ENCODE measurements around the gene ZAP70.
A peak's percentile ranks its signal among the peaks of the same experiment; 100 is the strongest.

Gene ZAP70

DNA sequence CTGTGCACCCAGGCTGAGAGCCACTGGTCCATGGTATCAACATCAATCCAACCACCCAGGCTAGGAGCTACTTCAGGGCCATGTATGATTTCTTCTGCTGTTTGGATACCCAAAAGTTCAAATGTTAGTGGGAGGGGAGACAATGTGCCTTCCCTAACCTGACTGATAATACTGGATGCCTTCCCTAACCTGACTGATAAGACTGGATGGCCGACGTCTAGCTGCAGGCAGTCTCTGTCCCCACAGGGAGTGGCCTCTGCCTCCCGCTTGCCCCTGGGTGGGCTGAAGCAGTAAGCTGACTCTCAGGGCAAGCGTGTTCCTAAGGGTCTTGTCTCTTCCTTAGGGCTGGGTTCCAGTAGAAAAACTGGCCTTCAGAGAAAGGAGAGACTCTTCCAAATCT, 65.8 kb downstream of the ZAP70 start:
- no peak for DNase-seq (ENCODE audit: low read depth)
- Histone ChIP-seq H3K4me3 (ENCODE audit: low read length) (no peak overlapping the region), H3K36me3 (ENCODE audit: control insufficient read depth, insufficient read depth, low read length, severe bottlenecking) (peaks cover 17% of the 10 kb centered on the region), H3K4me1 (ENCODE audit: control insufficient read depth, insufficient read depth, low read length) (no peaks in the 10 kb centered on the region), H3K27me3 (replicated peaks; ENCODE audit: control insufficient read depth, insufficient read depth, low read length) (no peaks in the 10 kb centered on the region), H3K9me3 (ENCODE audit: control insufficient read depth, low read length) (no peaks in the 10 kb centered on the region), H3K9ac (ENCODE audit: low read length) (no peak overlapping the region)

DNA sequence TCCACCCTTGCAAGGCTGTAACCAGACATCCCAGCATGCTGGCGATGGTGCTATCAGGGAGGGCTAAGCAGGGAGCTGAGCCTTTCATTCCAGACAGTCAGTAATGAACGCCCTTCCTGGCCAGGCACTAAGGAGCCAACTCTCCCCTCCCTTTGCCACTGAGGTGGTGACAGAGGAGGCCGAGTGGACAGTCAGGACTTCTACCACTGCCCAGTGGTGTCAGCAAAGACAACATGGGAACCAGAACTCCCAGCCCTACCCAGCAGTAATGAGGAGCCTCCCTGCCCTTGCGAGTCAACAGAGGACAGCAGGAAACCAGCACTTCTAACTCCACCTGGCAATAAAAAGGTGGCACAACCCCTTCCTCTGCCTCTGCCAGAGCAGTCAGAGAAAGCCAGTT, 68.6 kb downstream of the ZAP70 start:
- DNase-seq (ENCODE audit: low read depth): no peak
- Histone ChIP-seq H3K27me3 (replicated peaks; ENCODE audit: control insufficient read depth, insufficient read depth, low read length) (no peaks in the 10 kb centered on the region), H3K36me3 (ENCODE audit: control insufficient read depth, insufficient read depth, low read length, severe bottlenecking) (no peaks in the 10 kb centered on the region), H3K4me3 (ENCODE audit: low read length) (no peak overlapping the region), H3K9me3 (ENCODE audit: control insufficient read depth, low read length) (no peaks in the 10 kb centered on the region), H3K4me1 (ENCODE audit: control insufficient read depth, insufficient read depth, low read length) (peaks cover 22% of the 10 kb centered on the region), H3K9ac (ENCODE audit: low read length) (no peak overlapping the region)

DNA sequence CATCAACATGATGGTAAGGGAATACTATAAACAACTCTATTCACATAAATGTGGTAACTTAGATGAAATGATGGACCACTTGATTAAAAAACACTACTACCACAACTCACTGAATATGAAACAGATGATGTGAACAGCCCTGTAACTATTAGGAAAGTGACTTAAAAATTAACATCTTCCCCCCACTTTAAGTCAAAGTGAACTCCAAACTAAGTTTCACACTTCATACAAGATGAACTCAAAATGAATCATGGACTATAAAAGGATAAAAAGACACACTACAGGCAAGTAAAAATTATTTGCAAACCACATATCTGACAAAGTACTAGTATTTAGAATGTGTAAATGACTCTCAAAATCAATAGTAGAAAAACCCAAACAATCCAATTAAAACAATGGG, 71.6 kb downstream of the ZAP70 start:
- no peaks in the 10 kb centered on the region for H3K9me3 ChIP-seq (ENCODE audit: control insufficient read depth, low read length)
- DNase-seq (ENCODE audit: low read depth): no peak
- peaks cover 22% of the 10 kb centered on the region for H3K4me1 ChIP-seq (ENCODE audit: control insufficient read depth, insufficient read depth, low read length)
- peaks cover 6% of the 10 kb centered on the region for H3K36me3 ChIP-seq (ENCODE audit: control insufficient read depth, insufficient read depth, low read length, severe bottlenecking)
- H3K9ac ChIP-seq (ENCODE audit: low read length): no peak overlapping the region
- no peak overlapping the region for H3K4me3 ChIP-seq (ENCODE audit: low read length)
- H3K27me3 ChIP-seq (replicated peaks; ENCODE audit: control insufficient read depth, insufficient read depth, low read length): no peaks in the 10 kb centered on the region

DNA sequence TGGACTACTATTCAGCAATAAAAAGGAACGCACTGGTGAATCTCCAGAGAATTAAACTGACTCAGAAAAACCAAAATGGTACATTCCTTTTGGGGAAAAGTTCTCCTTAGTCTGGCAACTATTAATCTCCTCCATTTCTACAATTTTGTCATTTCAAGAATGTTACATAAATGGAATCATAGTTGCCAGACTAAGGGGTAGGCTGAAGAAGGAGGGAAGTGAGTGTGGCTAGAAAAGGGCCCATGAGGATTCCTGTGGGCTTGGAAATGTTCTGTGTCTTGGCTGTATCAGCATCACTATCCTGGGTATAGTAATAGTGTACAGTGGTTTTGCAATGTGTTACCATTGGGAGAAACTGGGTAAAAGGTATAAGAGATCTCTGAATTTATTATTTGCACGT, 72.4 kb downstream of the ZAP70 start:
- no peaks in the 10 kb centered on the region for H3K9me3 ChIP-seq (ENCODE audit: control insufficient read depth, low read length)
- peak overlapping the region; percentile 68 for H3K9ac ChIP-seq (ENCODE audit: low read length)
- no peak for DNase-seq (ENCODE audit: low read depth)
- H3K4me1 ChIP-seq (ENCODE audit: control insufficient read depth, insufficient read depth, low read length): peaks cover 22% of the 10 kb centered on the region
- no peaks in the 10 kb centered on the region for H3K27me3 ChIP-seq (replicated peaks; ENCODE audit: control insufficient read depth, insufficient read depth, low read length)
- peak overlapping the region; percentile 26 for H3K4me3 ChIP-seq (ENCODE audit: low read length)
- H3K36me3 ChIP-seq (ENCODE audit: control insufficient read depth, insufficient read depth, low read length, severe bottlenecking): peaks cover 12% of the 10 kb centered on the region

DNA sequence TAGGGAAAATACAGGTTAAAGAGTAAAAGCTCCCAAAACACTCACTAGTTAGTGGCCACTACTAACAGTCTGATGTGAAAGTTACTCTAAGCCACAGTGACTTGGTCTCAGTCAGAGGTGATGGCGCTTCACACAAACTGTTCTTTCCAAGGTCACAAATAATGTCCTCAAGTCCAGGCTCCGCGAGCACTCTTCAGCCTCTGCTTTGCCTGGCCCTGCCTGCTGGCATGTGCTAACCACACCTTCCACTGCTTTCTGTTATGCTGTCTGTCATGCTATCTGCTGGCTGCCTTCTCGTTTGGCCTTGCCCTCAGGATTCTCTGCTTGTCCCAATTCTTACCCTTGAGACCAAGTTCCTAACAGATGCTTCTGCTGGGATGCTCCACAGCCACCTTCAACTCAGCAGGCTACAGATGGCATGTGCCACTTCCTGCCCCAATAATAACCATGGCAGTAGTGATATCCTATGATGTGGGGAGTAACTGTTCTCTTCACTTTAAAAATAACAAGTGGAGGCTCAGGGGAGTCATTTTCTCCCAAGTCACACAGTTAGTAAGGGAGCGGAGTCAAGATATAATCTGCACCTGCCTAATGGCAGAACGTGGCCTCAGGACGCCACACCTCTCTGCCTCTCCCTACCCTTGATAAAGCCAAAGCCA, 75.7 kb downstream of the ZAP70 start:
- no peaks in the 10 kb centered on the region for H3K9me3 ChIP-seq (ENCODE audit: control insufficient read depth, low read length)
- H3K4me1 ChIP-seq (ENCODE audit: control insufficient read depth, insufficient read depth, low read length): peaks cover 22% of the 10 kb centered on the region
- H3K9ac ChIP-seq (ENCODE audit: low read length): no peak overlapping the region
- no peak overlapping the region for H3K4me3 ChIP-seq (ENCODE audit: low read length)
- no peak for DNase-seq (ENCODE audit: low read depth)
- H3K36me3 ChIP-seq (ENCODE audit: control insufficient read depth, insufficient read depth, low read length, severe bottlenecking): peaks cover 38% of the 10 kb centered on the region
- no peaks in the 10 kb centered on the region for H3K27me3 ChIP-seq (replicated peaks; ENCODE audit: control insufficient read depth, insufficient read depth, low read length)

All from adipocyte (in vitro differentiated cells).